Stimulated activated CD4-positive, alpha-beta T cell treated with anti-CD3 and anti-CD28 coated beads, TNF-alpha, amount 100 ng/mL, for 24 hours (primary cell): Measurements from ENCODE around the gene ITGA4.

Experiments used
- DNase-seq, 3 experiments: peaks; one replicate each; pipeline ENCODE4 v3.0.0-alpha.2; 2020; ENCODE audit warnings: low read depth in 3 of 3

The ITGA4 gene

GRCh38 chr2:181575024-181575649, 118.0 kb downstream of the ITGA4 start:
- DNase-seq: no peak

GRCh38 chr2:181575650-181576025, 118.5 kb downstream of the ITGA4 start:
- no peak for DNase-seq

DNA sequence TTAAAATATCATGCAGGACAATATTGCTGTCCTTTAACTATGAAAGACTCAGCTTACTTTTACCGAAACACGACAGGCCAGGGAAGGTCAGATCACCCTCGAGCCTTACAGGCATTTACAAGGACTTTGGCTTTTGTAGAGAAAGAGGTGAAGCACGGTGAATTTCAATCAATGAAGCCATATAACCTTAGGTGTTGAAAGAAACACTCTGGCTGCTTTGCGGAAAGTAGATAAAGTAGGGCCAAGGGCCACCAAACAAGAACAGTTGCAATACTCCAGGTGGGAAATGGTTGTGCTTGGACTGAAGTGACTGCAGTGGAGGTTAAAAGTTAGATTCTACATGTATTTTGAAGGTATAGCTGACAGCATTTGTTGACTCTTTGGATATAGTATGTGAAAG, 119.2 kb downstream of the ITGA4 start:
- DNase-seq: no peak

- DNase-seq: no peak
Measured at GRCh38 chr2:181578829-181579228, 121.6 kb downstream of the ITGA4 start.

GRCh38 chr2:181581534-181581933, 124.3 kb downstream of the ITGA4 start:
- DNase-seq: no peak

DNA sequence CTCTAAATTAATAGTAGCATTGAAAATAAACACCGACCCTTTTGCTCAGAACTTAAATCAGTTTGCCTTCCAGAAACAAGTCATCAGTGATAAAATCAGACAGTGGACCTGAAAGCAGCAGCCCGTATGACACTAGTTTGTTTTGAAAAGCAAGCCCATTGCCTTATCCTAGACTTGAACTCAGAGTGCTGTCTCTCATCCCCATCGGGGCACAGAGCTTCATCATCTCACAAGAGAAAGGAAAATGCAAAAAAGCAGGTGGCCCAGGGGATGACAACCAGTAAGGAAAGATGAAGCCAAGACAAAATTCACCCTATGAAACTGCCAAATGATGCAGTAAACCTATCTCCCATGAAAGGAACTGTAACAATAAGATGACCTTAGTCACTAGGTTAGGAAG, 128.5 kb downstream of the ITGA4 start:
- no peak for DNase-seq
